GM21723 (cell line): ENCODE results near the gene CDK1.

Experiments used
- ATAC-seq: cut with Tn5 transposase; IDR thresholded peaks from one replicate; pipeline ENCODE4 v1.9.1; 2021; ENCODE audit warnings: mild to moderate bottlenecking, moderate library complexity; ENCODE audit not compliant: unreplicated experiment

Gene CDK1

GRCh38 chr10:60777696-60778213 is 523 bp upstream of the CDK1 start:
- peak; percentile 20 for ATAC-seq

- no peak for ATAC-seq
Observed at GRCh38 chr10:60778971-60779796, 906 bp downstream of the CDK1 start.

GRCh38 chr10:60781661-60782060 is 3.4 kb downstream of the CDK1 start:
- ATAC-seq, result no peak

GRCh38 chr10:60784641-60785040 is 6.4 kb downstream of the CDK1 start:
- no peak for ATAC-seq

- ATAC-seq, result no peak
Observed at GRCh38 chr10:60788544-60788943, 10.3 kb downstream of the CDK1 start.

GRCh38 chr10:60789340-60789739 is 11.1 kb downstream of the CDK1 start:
- ATAC-seq, result no peak

GRCh38 chr10:60794953-60795352 is 16.7 kb downstream of the CDK1 start:
- no peak for ATAC-seq

- no peak for ATAC-seq
Observed at GRCh38 chr10:60795465-60796202, 17.4 kb downstream of the CDK1 start.

- no peak for ATAC-seq
Observed at GRCh38 chr10:60796481-60796880, 18.2 kb downstream of the CDK1 start.

- ATAC-seq, result no peak
Observed at GRCh38 chr10:60797200-60797599, 18.9 kb downstream of the CDK1 start.

- ATAC-seq, result no peak
Observed at GRCh38 chr10:60798031-60798430, 19.8 kb downstream of the CDK1 start.

- ATAC-seq, result no peak
Observed at GRCh38 chr10:60798870-60799269, 20.6 kb downstream of the CDK1 start.

GRCh38 chr10:60799971-60800650 is 21.8 kb downstream of the CDK1 start:
- ATAC-seq, result no peak

- ATAC-seq, result no peak
Observed at GRCh38 chr10:60800918-60801317, 22.6 kb downstream of the CDK1 start.

- ATAC-seq, result no peak
Observed at GRCh38 chr10:60801522-60801921, 23.2 kb downstream of the CDK1 start.

- no peak for ATAC-seq
Observed at GRCh38 chr10:60803433-60803832, 25.2 kb downstream of the CDK1 start.

- no peak for ATAC-seq
Observed at GRCh38 chr10:60803865-60804264, 25.6 kb downstream of the CDK1 start.

- no peak for ATAC-seq
Observed at GRCh38 chr10:60806921-60807320, 28.6 kb downstream of the CDK1 start.

- no peak for ATAC-seq
Observed at GRCh38 chr10:60807499-60807898, 29.2 kb downstream of the CDK1 start.

- no peak for ATAC-seq
Observed at GRCh38 chr10:60808036-60808435, 29.8 kb downstream of the CDK1 start.

- no peak for ATAC-seq
Observed at GRCh38 chr10:60809157-60809556, 30.9 kb downstream of the CDK1 start.
